GM23338 (cell line): ENCODE data around the gene SAMD4A. TPM values are rescaled to one million over a fixed set of nuclear protein-coding genes. Genes with fewer than 3 reads are reported as not detected.

ENCODE experiments used
- ATAC-seq: fragments of 200-7000 bp; cut with Tn5 transposase; 3 replicates; pipeline ENCODE4 v1.9.1; 2020
- DNase-seq: peaks from one replicate; pipeline ENCODE4 v3.0.0-alpha.2; 2015; ENCODE audit warnings: low spot score
- H2AFZ ChIP-seq: fragments of 200-600 bp; sonication (generic); 2 replicates; pipeline ENCODE4 v1.8.0; 2016; ENCODE audit warnings: antibody characterized with exemption, mild to moderate bottlenecking, moderate library complexity
- H3F3A ChIP-seq: fragments of 200-600 bp; sonication (generic); replicated peaks from 2 replicates; pipeline ENCODE4 v1.8.0; 2017; ENCODE audit warnings: antibody characterized with exemption, mixed run types, low read depth
- H3K27ac ChIP-seq: fragments of 200-600 bp; sonication (generic); 2 replicates; pipeline ENCODE4 v1.6.1; 2016; ENCODE audit warnings: low read depth
- H3K27me3 ChIP-seq: fragments of 200-600 bp; sonication (generic); 2 replicates; pipeline ENCODE4 v1.8.0; 2016; ENCODE audit warnings: mild to moderate bottlenecking, mixed run types, moderate library complexity; ENCODE audit not compliant: insufficient read depth
- H3K36me3 ChIP-seq: fragments of 200-600 bp; sonication (generic); 2 replicates; pipeline ENCODE4 v1.8.0; 2016; ENCODE audit warnings: mild to moderate bottlenecking; ENCODE audit not compliant: insufficient read depth
- H3K4me1 ChIP-seq: fragments of 200-600 bp; sonication (generic); 2 replicates; pipeline ENCODE4 v1.8.0; 2016; ENCODE audit warnings: mild to moderate bottlenecking, moderate library complexity; ENCODE audit not compliant: insufficient read depth
- H3K4me2 ChIP-seq: fragments of 200-600 bp; sonication (generic); 2 replicates; pipeline ENCODE4 v1.7.1; 2017; ENCODE audit warnings: mixed run types
- H3K4me3 ChIP-seq: fragments of 200-600 bp; sonication (generic); 2 replicates; pipeline ENCODE4 v1.6.1; 2016; ENCODE audit warnings: mixed run types
- H3K79me2 ChIP-seq: fragments of 200-600 bp; sonication (generic); replicated peaks from 2 replicates; pipeline ENCODE4 v1.8.0; 2017; ENCODE audit warnings: mild to moderate bottlenecking; ENCODE audit not compliant: insufficient read depth
- H3K9me2 ChIP-seq: fragments of 200-600 bp; sonication (generic); 2 replicates; pipeline ENCODE4 v1.8.0; 2017; ENCODE audit not compliant: insufficient read depth
- H4K20me1 ChIP-seq: fragments of 200-600 bp; sonication (generic); replicated peaks from 2 replicates; pipeline ENCODE4 v1.8.0; 2017; ENCODE audit warnings: mild to moderate bottlenecking; ENCODE audit not compliant: insufficient read depth
- H3K27ac Mint-ChIP-seq: 2 replicates; pipeline ENCODE4 v1.8.0; 2020; ENCODE audit warnings: inconsistent platforms, mild to moderate bottlenecking, moderate library complexity, mixed read lengths
- H3K27me3 Mint-ChIP-seq: 3 replicates; pipeline ENCODE4 v1.8.0; 2022; ENCODE audit warnings: low read depth, mild to moderate bottlenecking, moderate library complexity, mixed read lengths, inconsistent platforms; ENCODE audit not compliant: insufficient read depth, poor library complexity
- H3K36me3 Mint-ChIP-seq: 3 replicates; pipeline ENCODE4 v1.8.0; 2021; ENCODE audit warnings: low read depth, mild to moderate bottlenecking, inconsistent platforms, moderate library complexity, mixed read lengths
- H3K4me1 Mint-ChIP-seq: 3 replicates; pipeline ENCODE4 v1.8.0; 2020; ENCODE audit warnings: mild to moderate bottlenecking, inconsistent platforms, mixed read lengths
- H3K4me3 Mint-ChIP-seq: 3 replicates; pipeline ENCODE4 v1.8.0; 2021; ENCODE audit warnings: moderate library complexity, mild to moderate bottlenecking, inconsistent platforms, mixed read lengths
- H3K9me3 Mint-ChIP-seq: 3 replicates; pipeline ENCODE4 v1.8.0; 2020; ENCODE audit warnings: moderate library complexity, mild to moderate bottlenecking, inconsistent platforms, mixed read lengths
- CREB1 ChIP-seq: fragments of 250-450 bp; sonication (Bioruptor Pico); IDR thresholded peaks from 2 replicates; pipeline ENCODE4 v1.5.0; 2020; ENCODE audit warnings: low read depth, mild to moderate bottlenecking, moderate library complexity
- EZH2 ChIP-seq: fragments of 200-600 bp; sonication (generic); IDR thresholded peaks from one replicate; pipeline ENCODE4 v1.8.0; 2017; ENCODE audit warnings: antibody characterized with exemption, mild to moderate bottlenecking, low read depth; ENCODE audit not compliant: unreplicated experiment
- EZH2phosphoT487 ChIP-seq: fragments of 200-600 bp; sonication (generic); IDR thresholded peaks from one replicate; pipeline ENCODE4 v1.8.1; 2018; ENCODE audit warnings: antibody characterized with exemption; ENCODE audit not compliant: unreplicated experiment
- JUNB ChIP-seq: IDR thresholded peaks from one replicate; pipeline ENCODE4 v1.6.1; 2016; ENCODE audit warnings: antibody characterized with exemption; ENCODE audit not compliant: unreplicated experiment
- NANOG ChIP-seq: IDR thresholded peaks from 2 replicates; pipeline ENCODE4 v1.6.1; 2016; ENCODE audit warnings: antibody characterized with exemption, borderline replicate concordance
- POLR2AphosphoS5 ChIP-seq: IDR thresholded peaks from 2 replicates; pipeline ENCODE4 v1.6.1; 2016; ENCODE audit warnings: antibody characterized with exemption, low read depth
- ZNF114 ChIP-seq: fragments of 250-450 bp; sonication (Bioruptor Pico); IDR thresholded peaks from 2 replicates; pipeline ENCODE4 v1.5.0; 2020; ENCODE audit warnings: mild to moderate bottlenecking, moderate library complexity
- ZNF331 ChIP-seq: fragments of 250-450 bp; sonication (Bioruptor Pico); IDR thresholded peaks from 2 replicates; pipeline ENCODE4 v1.5.0; 2020; ENCODE audit warnings: low read depth, mild to moderate bottlenecking, moderate library complexity
- polyA plus RNA-seq: library from polyadenylated mRNA; unstranded; fragments of >200 nt; fragmentation: Nextera tagmentation; extraction: Ambion mirVana; gene quantifications from 2 replicates; pipeline ENCODE4 v1.2.1, GENCODE V29; 2016
- total RNA-seq: library from RNA; depleted of rRNA; stranded (reverse); fragments of >200 nt; shearing (Covaris generic); gene quantifications from 2 replicates; pipeline ENCODE4 v1.2.3, GENCODE V29; 2014
- TF ChIP-seq, protein P1 (sequence below): fragments of 250-450 bp; sonication (Bioruptor Pico); IDR thresholded peaks from 2 replicates; pipeline ENCODE4 v1.5.0; 2020; ENCODE audit warnings: mild to moderate bottlenecking, moderate library complexity
- TF ChIP-seq, protein P2 (sequence below), 2 experiments: fragments of 200-600 bp in 1 of 2; sonication (generic) in 1 of 2; conservative IDR thresholded peaks; 2 replicates each; pipeline versions ENCODE4 v1.5.1 to v1.6.1; 2016 to 2017; ENCODE audit warnings: antibody characterized with exemption in 2 of 2, low read depth in 2 of 2, mild to moderate bottlenecking in 2 of 2, moderate library complexity in 1 of 2
- TF ChIP-seq, protein P3 (sequence below): IDR thresholded peaks from 2 replicates; pipeline ENCODE4 v1.6.1; 2016; ENCODE audit warnings: antibody characterized with exemption

SAMD4A gene
- total and polyA plus RNA-seq, 2 experiments from 2014 or later: 1.6 to 6.9 TPM

DNA sequence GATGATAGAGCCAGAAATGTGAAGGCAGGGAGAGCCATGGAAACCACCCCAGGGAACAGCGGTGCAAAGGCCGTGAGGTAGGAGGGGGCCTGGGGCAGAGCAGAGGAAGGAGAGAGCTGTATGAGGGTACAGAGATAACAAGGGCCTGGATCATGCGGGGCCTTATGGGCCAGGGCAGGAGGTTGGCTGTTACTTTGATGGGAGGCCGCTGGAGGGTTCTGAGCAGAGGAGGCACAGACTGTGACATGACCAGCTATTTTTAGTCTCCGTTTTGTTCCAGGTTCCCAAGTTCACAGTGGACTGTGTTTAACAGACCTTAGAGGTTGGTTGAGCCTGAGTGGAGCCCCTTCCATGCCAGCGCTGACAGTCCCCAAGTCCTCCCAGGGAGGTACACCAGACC lies 217.1 kb downstream of the SAMD4A start:
- Mint-ChIP-seq H3K9me3 (no peaks in the 10 kb centered on the region), H3K36me3 (no peaks in the 10 kb centered on the region), H3K27me3 (peaks cover 1% of the 10 kb centered on the region), H3K4me3 (no peak overlapping the region), H3K4me1 (peaks cover 8% of the 10 kb centered on the region), H3K27ac (no peak overlapping the region)
- DNase-seq: no peak
- Histone ChIP-seq H3K27me3 (no peaks in the 10 kb centered on the region), H3K4me1 (no peaks in the 10 kb centered on the region), H3K27ac (no peak overlapping the region), H2AFZ (no peak overlapping the region), H3K79me2 (no peaks in the 10 kb centered on the region), H4K20me1 (no peaks in the 10 kb centered on the region), H3F3A (no peaks in the 10 kb centered on the region), H3K36me3 (no peaks in the 10 kb centered on the region), H3K4me3 (no peak overlapping the region), H3K4me2 (no peak overlapping the region), H3K9me2 (0 out of 2 replicates have a peak, but pooled peaks cover 3% of the 10 kb centered on the region)
- no peak for TF ChIP-seq JUNB
- no peak for TF ChIP-seq EZH2phosphoT487
- ATAC-seq: no peak

DNA sequence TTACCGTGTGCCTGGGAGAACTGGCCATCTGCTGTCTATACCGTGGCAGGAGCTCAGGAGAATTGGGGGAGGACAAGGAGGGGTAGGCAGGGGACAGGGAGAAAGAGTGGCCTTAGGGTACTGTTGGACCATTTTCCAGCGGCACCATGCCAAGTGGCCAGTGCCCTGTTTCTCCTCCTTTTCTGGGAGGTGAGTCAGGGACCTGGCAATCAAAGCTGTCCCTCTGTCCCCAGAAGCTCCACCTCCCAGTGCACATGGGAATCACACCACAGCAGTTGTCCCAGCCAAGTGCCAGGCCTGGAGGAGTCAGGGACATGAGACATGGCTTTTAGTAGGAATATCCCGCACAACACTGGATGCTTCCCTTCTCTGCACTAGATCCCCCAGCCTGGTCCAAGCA lies 217.7 kb downstream of the SAMD4A start:
- DNase-seq: no peak
- Histone ChIP-seq H3K27ac (no peak overlapping the region), H3K36me3 (no peaks in the 10 kb centered on the region), H3F3A (no peaks in the 10 kb centered on the region), H3K4me1 (no peaks in the 10 kb centered on the region), H3K4me3 (no peak overlapping the region), H2AFZ (no peak overlapping the region), H3K4me2 (no peak overlapping the region), H3K79me2 (no peaks in the 10 kb centered on the region), H3K9me2 (0 out of 2 replicates have a peak, but pooled peaks cover 3% of the 10 kb centered on the region), H3K27me3 (no peaks in the 10 kb centered on the region), H4K20me1 (no peaks in the 10 kb centered on the region)
- no peaks in the 10 kb centered on the region for H3K9me3 Mint-ChIP-seq
- no peaks in the 10 kb centered on the region for H3K36me3 Mint-ChIP-seq
- peaks cover 8% of the 10 kb centered on the region for H3K4me1 Mint-ChIP-seq
- peaks cover 3% of the 10 kb centered on the region for H3K27me3 Mint-ChIP-seq
- no peak for ATAC-seq
- H3K27ac Mint-ChIP-seq: no peak overlapping the region
- H3K4me3 Mint-ChIP-seq: no peak overlapping the region
- TF ChIP-seq CREB1 (CRISPR knock-in tag) (no peak), ZNF114 (no peak), NANOG (no peak), ZNF331 (CRISPR knock-in tag) (no peak), EZH2 (no peak), POLR2AphosphoS5 (no peak), EZH2phosphoT487 (no peak)
- TF ChIP-seq, protein P1, sequence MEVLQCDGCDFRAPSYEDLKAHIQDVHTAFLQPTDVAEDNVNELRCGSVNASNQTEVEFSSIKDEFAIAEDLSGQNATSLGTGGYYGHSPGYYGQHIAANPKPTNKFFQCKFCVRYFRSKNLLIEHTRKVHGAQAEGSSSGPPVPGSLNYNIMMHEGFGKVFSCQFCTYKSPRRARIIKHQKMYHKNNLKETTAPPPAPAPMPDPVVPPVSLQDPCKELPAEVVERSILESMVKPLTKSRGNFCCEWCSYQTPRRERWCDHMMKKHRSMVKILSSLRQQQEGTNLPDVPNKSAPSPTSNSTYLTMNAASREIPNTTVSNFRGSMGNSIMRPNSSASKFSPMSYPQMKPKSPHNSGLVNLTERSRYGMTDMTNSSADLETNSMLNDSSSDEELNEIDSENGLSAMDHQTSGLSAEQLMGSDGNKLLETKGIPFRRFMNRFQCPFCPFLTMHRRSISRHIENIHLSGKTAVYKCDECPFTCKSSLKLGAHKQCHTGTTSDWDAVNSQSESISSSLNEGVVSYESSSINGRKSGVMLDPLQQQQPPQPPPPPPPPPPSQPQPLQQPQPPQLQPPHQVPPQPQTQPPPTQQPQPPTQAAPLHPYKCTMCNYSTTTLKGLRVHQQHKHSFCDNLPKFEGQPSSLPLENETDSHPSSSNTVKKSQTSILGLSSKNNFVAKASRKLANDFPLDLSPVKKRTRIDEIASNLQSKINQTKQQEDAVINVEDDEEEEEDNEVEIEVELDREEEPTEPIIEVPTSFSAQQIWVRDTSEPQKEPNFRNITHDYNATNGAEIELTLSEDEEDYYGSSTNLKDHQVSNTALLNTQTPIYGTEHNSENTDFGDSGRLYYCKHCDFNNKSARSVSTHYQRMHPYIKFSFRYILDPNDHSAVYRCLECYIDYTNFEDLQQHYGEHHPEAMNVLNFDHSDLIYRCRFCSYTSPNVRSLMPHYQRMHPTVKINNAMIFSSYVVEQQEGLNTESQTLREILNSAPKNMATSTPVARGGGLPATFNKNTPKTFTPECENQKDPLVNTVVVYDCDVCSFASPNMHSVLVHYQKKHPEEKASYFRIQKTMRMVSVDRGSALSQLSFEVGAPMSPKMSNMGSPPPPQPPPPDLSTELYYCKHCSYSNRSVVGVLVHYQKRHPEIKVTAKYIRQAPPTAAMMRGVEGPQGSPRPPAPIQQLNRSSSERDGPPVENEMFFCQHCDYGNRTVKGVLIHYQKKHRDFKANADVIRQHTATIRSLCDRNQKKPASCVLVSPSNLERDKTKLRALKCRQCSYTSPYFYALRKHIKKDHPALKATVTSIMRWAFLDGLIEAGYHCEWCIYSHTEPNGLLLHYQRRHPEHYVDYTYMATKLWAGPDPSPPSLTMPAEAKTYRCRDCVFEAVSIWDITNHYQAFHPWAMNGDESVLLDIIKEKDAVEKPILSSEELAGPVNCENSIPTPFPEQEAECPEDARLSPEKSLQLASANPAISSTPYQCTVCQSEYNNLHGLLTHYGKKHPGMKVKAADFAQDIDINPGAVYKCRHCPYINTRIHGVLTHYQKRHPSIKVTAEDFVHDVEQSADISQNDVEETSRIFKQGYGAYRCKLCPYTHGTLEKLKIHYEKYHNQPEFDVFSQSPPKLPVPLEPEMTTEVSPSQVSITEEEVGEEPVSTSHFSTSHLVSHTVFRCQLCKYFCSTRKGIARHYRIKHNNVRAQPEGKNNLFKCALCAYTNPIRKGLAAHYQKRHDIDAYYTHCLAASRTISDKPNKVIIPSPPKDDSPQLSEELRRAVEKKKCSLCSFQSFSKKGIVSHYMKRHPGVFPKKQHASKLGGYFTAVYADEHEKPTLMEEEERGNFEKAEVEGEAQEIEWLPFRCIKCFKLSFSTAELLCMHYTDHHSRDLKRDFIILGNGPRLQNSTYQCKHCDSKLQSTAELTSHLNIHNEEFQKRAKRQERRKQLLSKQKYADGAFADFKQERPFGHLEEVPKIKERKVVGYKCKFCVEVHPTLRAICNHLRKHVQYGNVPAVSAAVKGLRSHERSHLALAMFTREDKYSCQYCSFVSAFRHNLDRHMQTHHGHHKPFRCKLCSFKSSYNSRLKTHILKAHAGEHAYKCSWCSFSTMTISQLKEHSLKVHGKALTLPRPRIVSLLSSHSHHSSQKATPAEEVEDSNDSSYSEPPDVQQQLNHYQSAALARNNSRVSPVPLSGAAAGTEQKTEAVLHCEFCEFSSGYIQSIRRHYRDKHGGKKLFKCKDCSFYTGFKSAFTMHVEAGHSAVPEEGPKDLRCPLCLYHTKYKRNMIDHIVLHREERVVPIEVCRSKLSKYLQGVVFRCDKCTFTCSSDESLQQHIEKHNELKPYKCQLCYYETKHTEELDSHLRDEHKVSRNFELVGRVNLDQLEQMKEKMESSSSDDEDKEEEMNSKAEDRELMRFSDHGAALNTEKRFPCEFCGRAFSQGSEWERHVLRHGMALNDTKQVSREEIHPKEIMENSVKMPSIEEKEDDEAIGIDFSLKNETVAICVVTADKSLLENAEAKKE (CRISPR knock-in tag): no peak
- TF ChIP-seq, protein P2, sequence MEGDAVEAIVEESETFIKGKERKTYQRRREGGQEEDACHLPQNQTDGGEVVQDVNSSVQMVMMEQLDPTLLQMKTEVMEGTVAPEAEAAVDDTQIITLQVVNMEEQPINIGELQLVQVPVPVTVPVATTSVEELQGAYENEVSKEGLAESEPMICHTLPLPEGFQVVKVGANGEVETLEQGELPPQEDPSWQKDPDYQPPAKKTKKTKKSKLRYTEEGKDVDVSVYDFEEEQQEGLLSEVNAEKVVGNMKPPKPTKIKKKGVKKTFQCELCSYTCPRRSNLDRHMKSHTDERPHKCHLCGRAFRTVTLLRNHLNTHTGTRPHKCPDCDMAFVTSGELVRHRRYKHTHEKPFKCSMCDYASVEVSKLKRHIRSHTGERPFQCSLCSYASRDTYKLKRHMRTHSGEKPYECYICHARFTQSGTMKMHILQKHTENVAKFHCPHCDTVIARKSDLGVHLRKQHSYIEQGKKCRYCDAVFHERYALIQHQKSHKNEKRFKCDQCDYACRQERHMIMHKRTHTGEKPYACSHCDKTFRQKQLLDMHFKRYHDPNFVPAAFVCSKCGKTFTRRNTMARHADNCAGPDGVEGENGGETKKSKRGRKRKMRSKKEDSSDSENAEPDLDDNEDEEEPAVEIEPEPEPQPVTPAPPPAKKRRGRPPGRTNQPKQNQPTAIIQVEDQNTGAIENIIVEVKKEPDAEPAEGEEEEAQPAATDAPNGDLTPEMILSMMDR (conservative IDR thresholded peaks at IDR 0.05; ENCODE audit: low read depth in 2 of 2): no peak
- TF ChIP-seq, protein P3, sequence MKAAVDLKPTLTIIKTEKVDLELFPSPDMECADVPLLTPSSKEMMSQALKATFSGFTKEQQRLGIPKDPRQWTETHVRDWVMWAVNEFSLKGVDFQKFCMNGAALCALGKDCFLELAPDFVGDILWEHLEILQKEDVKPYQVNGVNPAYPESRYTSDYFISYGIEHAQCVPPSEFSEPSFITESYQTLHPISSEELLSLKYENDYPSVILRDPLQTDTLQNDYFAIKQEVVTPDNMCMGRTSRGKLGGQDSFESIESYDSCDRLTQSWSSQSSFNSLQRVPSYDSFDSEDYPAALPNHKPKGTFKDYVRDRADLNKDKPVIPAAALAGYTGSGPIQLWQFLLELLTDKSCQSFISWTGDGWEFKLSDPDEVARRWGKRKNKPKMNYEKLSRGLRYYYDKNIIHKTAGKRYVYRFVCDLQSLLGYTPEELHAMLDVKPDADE: no peak
